ENCODE measurements around the gene PBOV1.

DNA sequence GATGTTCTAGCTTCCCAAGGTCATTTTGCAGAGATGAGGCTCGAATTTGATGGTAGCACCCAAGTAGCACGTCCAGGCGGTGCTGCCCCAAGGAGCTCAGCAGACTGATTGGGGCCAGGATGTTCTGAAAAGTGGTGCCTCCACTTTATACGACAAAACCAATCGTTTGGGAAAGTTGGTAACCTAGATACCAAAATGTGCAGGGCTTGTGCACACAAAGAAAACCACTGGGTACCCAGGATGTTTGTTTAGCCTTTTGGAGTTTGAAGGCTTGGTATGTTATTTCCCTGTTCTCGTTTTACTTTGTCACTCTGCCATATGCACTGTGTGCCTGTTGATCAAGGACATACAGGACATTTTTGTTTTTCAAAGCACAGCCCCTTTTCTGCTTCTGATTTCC is 40.7 kb upstream of the PBOV1 start:
- TF ChIP-seq, protein P1, sequence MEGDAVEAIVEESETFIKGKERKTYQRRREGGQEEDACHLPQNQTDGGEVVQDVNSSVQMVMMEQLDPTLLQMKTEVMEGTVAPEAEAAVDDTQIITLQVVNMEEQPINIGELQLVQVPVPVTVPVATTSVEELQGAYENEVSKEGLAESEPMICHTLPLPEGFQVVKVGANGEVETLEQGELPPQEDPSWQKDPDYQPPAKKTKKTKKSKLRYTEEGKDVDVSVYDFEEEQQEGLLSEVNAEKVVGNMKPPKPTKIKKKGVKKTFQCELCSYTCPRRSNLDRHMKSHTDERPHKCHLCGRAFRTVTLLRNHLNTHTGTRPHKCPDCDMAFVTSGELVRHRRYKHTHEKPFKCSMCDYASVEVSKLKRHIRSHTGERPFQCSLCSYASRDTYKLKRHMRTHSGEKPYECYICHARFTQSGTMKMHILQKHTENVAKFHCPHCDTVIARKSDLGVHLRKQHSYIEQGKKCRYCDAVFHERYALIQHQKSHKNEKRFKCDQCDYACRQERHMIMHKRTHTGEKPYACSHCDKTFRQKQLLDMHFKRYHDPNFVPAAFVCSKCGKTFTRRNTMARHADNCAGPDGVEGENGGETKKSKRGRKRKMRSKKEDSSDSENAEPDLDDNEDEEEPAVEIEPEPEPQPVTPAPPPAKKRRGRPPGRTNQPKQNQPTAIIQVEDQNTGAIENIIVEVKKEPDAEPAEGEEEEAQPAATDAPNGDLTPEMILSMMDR (conservative IDR thresholded peaks at IDR 0.05; ENCODE audit: low read length) = no peak
- TF ChIP-seq EZH2phosphoT487 (IDR thresholded peaks at IDR 0.05; ENCODE audit: borderline replicate concordance, low read depth, low read length) = no peak

All from OCI-LY7 (cell line).